Epithelial cell of alveolus of lung (primary cell): Measurements from ENCODE around the gene CPLX1. TPM values are rescaled to one million over a fixed set of nuclear protein-coding genes. Genes with fewer than 3 reads are reported as not detected.

Source experiments
- total RNA-seq: library from RNA; depleted of rRNA; stranded (reverse); fragments of >200 nt; gene quantifications from 2 replicates; pipeline ENCODE4 v1.2.1, GENCODE V29; 2015

The CPLX1 gene
- 0.24 TPM in 1 of 2 replicates, not detected in the other for total RNA-seq

DNA sequence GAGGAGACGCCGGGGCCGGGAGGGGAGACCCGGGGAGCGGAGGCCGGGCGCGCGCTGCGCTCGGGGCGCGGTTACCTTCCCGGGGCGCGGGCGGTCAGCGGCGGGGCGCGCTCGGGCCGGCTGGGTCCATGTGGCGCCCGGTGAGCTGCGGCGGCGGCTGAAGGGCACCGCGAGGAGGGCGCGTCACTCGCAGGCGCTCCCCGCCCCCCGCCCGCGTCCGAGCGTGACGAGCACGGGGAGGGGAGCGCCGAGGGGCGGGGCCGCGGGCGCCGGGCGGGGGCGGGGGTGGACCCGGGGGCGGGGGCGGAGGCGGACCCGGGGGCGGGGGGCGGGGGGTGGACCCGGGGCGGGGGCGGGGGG, at the start of gene CPLX1:
TSS of gene CPLX1 (minus strand) at position 159 of the 360 bp plus-strand sequence. CDS start 1,607 bp downstream, outside the sequence.

Other genes with a start within 250 kb of the CPLX1 start
- not detected in 2 replicates for gene TMEM271, start 249.8 kb downstream of the CPLX1 start, total RNA-seq
- gene PDE6B, start 200.6 kb downstream of the CPLX1 start, total RNA-seq, result under 0.01 and 1.8 TPM in 2 replicates
- 74.6 and 179 TPM in 2 replicates for gene ATP5ME, start 151.9 kb downstream of the CPLX1 start, total RNA-seq
- 2.1 and 7.5 TPM in 2 replicates for gene MYL5, start 151.6 kb downstream of the CPLX1 start, total RNA-seq
- gene SLC49A3, start 137.0 kb downstream of the CPLX1 start, total RNA-seq, result 4.6 and 12.5 TPM in 2 replicates
- 30.6 and 49.3 TPM in 2 replicates for gene PCGF3, start 120.3 kb downstream of the CPLX1 start, total RNA-seq
- gene GAK, start 106.2 kb upstream of the CPLX1 start, total RNA-seq, result 64.1 and 77.5 TPM in 2 replicates
- gene TMEM175, start 106.3 kb upstream of the CPLX1 start, total RNA-seq, result 11.0 and 33.9 TPM in 2 replicates
- 8.7 and 11.4 TPM in 2 replicates for gene DGKQ, start 147.4 kb upstream of the CPLX1 start, total RNA-seq
- gene IDUA, start 160.9 kb upstream of the CPLX1 start, total RNA-seq, result 3.7 and 7.2 TPM in 2 replicates
- not detected in 2 replicates for gene SLC26A1, start 167.3 kb upstream of the CPLX1 start, total RNA-seq
- 33.1 and 34.7 TPM in 2 replicates for gene FGFRL1, start 185.5 kb upstream of the CPLX1 start, total RNA-seq